ENCODE data around the gene BCL2L1.

Gene BCL2L1

DNA sequence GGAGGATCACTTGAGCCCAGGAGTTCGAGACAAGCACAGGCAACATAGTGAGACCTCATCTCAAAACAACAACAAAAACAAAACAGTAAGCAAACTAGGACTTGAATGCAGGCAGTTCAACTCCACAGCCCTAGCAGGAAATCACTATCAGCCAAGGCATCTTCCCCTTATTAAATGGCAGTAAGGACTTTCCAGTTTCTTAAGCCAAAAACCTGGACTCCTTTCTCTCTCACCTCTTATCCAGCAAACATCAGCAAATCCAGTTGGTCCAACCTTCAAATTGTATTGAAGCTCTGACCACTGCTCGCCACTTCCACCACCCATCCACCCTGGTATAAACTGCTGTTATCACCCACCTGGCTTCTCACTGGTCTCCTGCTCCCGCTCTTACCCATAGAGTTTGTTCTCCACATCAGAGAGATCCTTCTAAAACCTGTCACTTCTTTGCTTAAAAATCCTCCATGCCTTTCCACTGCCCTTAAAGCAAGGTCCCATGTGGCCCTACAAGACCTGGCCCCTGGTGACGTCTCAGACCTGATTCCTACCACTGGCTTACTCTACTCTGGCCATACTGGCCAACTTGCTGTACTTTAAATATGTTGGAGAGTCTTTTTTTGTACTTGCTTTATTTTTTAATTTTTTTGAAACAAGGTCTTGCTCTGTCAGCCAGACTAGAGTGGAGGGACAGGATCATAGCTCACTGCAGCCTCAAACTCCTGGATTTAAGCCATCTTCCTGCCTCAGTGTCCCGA lies 27.6 kb downstream of the BCL2L1 start:
- Histone ChIP-seq H3K9me3 (ENCODE audit: low read length) (no peaks in the 10 kb centered on the region), H3K27ac (ENCODE audit: low read depth, low read length) (no peak overlapping the region), H3K4me3 (ENCODE audit: low read depth in 1 of 2, low read length in 2 of 2) (no peak overlapping the region), H3K36me3 (ENCODE audit: insufficient read depth, low read length) (peaks cover 3% of the 10 kb centered on the region), H3K9ac (ENCODE audit: low read length) (no peak overlapping the region), H3K27me3 (ENCODE audit: control insufficient read depth in 1 of 2, insufficient read depth in 2 of 2, low read length in 2 of 2) (no peaks in the 10 kb centered on the region), H3K4me1 (ENCODE audit: insufficient read depth, low read length) (peaks cover 9% of the 10 kb centered on the region)

- Histone ChIP-seq H3K36me3 (ENCODE audit: insufficient read depth, low read length) (peaks cover 3% of the 10 kb centered on the region), H3K9ac (ENCODE audit: low read length) (no peak overlapping the region), H3K4me1 (ENCODE audit: insufficient read depth, low read length) (peaks cover under 1% of the 10 kb centered on the region), H3K27ac (ENCODE audit: low read depth, low read length) (no peak overlapping the region), H3K4me3 (ENCODE audit: low read depth in 1 of 2, low read length in 2 of 2) (no peak overlapping the region), H3K9me3 (ENCODE audit: low read length) (no peaks in the 10 kb centered on the region), H3K27me3 (ENCODE audit: control insufficient read depth in 1 of 2, insufficient read depth in 2 of 2, low read length in 2 of 2) (no peaks in the 10 kb centered on the region)
These were observed 28.5 kb downstream of the BCL2L1 start for GRCh38 chr20:31693987-31694661.

DNA sequence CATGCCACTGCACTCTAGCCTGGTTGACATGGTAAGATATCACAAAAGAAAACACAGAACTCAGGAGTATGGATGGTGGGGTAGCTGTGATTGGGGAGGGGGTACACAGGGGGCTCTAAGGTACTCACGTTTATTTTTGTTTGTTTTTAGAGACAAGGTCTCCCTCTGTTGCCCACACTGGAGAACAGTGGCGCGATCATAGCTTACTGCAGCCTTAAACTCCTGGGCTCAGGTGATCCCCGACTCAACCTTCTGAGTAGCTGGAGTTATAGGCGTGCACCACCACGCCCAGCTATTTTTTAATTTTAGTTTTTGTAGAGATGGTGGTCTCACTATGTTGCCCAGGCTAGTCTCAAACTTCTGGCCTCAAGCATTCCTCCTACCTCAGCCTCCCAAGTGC lies 29.3 kb downstream of the BCL2L1 start:
- no peak overlapping the region for H3K9ac ChIP-seq (ENCODE audit: low read length)

GRCh38 chr20:31691646-31692275 lies 30.9 kb downstream of the BCL2L1 start:
- Histone ChIP-seq H3K36me3 (ENCODE audit: insufficient read depth, low read length) (peaks cover 14% of the 10 kb centered on the region), H3K9me3 (ENCODE audit: low read length) (no peaks in the 10 kb centered on the region), H3K27me3 (ENCODE audit: control insufficient read depth in 1 of 2, insufficient read depth in 2 of 2, low read length in 2 of 2) (no peaks in the 10 kb centered on the region), H3K27ac (ENCODE audit: low read depth, low read length) (no peak overlapping the region), H3K4me1 (ENCODE audit: insufficient read depth, low read length) (no peaks in the 10 kb centered on the region), H3K4me3 (ENCODE audit: low read depth in 1 of 2, low read length in 2 of 2) (no peak overlapping the region), H3K9ac (ENCODE audit: low read length) (no peak overlapping the region)

More for the DNA sequence above, 29.3 kb downstream of the BCL2L1 start:
- Histone ChIP-seq H3K9me3 (ENCODE audit: low read length) (no peaks in the 10 kb centered on the region), H3K4me3 (ENCODE audit: low read depth in 1 of 2, low read length in 2 of 2) (no peak overlapping the region), H3K36me3 (ENCODE audit: insufficient read depth, low read length) (peaks cover 9% of the 10 kb centered on the region), H3K4me1 (ENCODE audit: insufficient read depth, low read length) (no peaks in the 10 kb centered on the region), H3K27ac (ENCODE audit: low read depth, low read length) (no peak overlapping the region), H3K27me3 (ENCODE audit: control insufficient read depth in 1 of 2, insufficient read depth in 2 of 2, low read length in 2 of 2) (no peaks in the 10 kb centered on the region)

GRCh38 chr20:31690124-31690666 lies 32.5 kb downstream of the BCL2L1 start:
- no peaks in the 10 kb centered on the region for H3K4me1 ChIP-seq (ENCODE audit: insufficient read depth, low read length)
- peaks cover 14% of the 10 kb centered on the region for H3K36me3 ChIP-seq (ENCODE audit: insufficient read depth, low read length)
- no peaks in the 10 kb centered on the region for H3K27me3 ChIP-seq (ENCODE audit: control insufficient read depth in 1 of 2, insufficient read depth in 2 of 2, low read length in 2 of 2)
- H3K27ac ChIP-seq (ENCODE audit: low read depth, low read length), result no peak overlapping the region
- no peak overlapping the region for H3K4me3 ChIP-seq (ENCODE audit: low read depth in 1 of 2, low read length in 2 of 2)
- no peaks in the 10 kb centered on the region for H3K9me3 ChIP-seq (ENCODE audit: low read length)
- H3K9ac ChIP-seq (ENCODE audit: low read length), result no peak overlapping the region

- no peak overlapping the region for H3K4me3 ChIP-seq (ENCODE audit: low read depth in 1 of 2, low read length in 2 of 2)
- no peak overlapping the region for H3K9ac ChIP-seq (ENCODE audit: low read length)
- H3K9me3 ChIP-seq (ENCODE audit: low read length), result no peaks in the 10 kb centered on the region
- H3K27ac ChIP-seq (ENCODE audit: low read depth, low read length), result no peak overlapping the region
- H3K27me3 ChIP-seq (ENCODE audit: control insufficient read depth in 1 of 2, insufficient read depth in 2 of 2, low read length in 2 of 2), result no peaks in the 10 kb centered on the region
- H3K4me1 ChIP-seq (ENCODE audit: insufficient read depth, low read length), result no peaks in the 10 kb centered on the region
- peaks cover 14% of the 10 kb centered on the region for H3K36me3 ChIP-seq (ENCODE audit: insufficient read depth, low read length)
These were observed 33.5 kb downstream of the BCL2L1 start for GRCh38 chr20:31689141-31689540.

DNA sequence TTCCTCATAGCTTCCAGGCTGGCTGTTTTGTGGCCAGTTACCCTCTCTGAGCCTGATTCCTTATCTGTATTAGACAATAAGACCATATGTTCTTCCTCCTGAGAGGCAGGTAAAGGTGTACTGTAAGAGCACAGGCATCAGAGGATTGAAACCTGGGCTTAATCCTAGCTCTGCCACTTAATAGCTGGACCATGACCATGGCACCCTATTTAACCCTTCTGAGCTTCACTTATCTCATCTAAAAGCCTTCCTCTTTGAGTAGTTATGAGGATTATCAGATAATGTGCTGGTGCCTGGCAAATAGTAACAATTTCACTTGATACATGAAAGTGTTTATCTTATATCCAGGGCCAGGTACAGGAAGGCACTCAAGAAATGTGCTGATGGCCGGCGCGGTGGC lies 34.9 kb downstream of the BCL2L1 start:
- Histone ChIP-seq H3K9me3 (ENCODE audit: low read length) (no peaks in the 10 kb centered on the region), H3K9ac (ENCODE audit: low read length) (no peak overlapping the region), H3K36me3 (ENCODE audit: insufficient read depth, low read length) (peaks cover 14% of the 10 kb centered on the region), H3K27ac (ENCODE audit: low read depth, low read length) (no peak overlapping the region), H3K4me3 (ENCODE audit: low read depth in 1 of 2, low read length in 2 of 2) (no peak overlapping the region), H3K4me1 (ENCODE audit: insufficient read depth, low read length) (no peaks in the 10 kb centered on the region), H3K27me3 (ENCODE audit: control insufficient read depth in 1 of 2, insufficient read depth in 2 of 2, low read length in 2 of 2) (no peaks in the 10 kb centered on the region)

DNA sequence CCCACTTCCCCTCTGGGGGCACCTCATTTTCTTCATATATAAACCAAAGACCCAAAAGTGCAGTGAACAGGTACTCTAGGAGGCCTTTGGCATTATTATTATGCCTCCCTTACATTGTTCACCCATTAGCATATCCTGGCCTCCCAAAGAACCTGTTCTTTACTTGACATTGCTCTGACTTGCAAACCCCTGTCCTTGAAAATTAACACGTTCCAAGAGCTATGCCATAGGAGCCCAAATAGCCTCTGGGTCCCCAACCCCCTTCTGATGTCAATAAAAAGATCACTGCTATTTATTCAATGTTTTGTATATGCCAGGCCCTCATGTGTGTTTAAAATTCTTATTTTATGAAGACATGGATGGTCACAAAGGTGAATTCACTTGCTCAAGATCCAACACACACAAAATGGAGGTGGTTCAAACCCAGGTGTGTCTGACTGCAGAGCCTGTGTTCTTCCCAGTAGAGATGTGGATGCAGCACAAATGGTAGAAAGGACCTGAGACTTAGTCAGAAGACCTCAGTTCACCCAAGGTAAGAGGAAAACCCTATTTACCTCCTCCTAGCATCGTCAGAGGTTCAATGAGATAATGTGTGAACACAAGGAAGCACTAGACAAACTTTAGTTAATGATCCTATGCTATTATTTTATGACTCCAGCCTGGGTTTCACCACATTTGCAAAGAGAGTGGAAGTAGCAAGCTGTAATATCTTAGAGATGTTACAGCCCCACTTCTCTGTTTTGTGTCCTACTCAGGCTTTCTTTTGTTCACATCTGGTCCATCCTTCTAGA lies 36.6 kb downstream of the BCL2L1 start:
- H3K4me1 ChIP-seq (ENCODE audit: insufficient read depth, low read length), result no peaks in the 10 kb centered on the region
- H3K36me3 ChIP-seq (ENCODE audit: insufficient read depth, low read length), result peaks cover 10% of the 10 kb centered on the region
- no peaks in the 10 kb centered on the region for H3K9me3 ChIP-seq (ENCODE audit: low read length)
- no peak overlapping the region for H3K4me3 ChIP-seq (ENCODE audit: low read depth in 1 of 2, low read length in 2 of 2)
- no peak overlapping the region for H3K9ac ChIP-seq (ENCODE audit: low read length)
- H3K27me3 ChIP-seq (ENCODE audit: control insufficient read depth in 1 of 2, insufficient read depth in 2 of 2, low read length in 2 of 2), result no peaks in the 10 kb centered on the region
- H3K27ac ChIP-seq (ENCODE audit: low read depth, low read length), result no peak overlapping the region

GRCh38 chr20:31684153-31685015 lies 38.3 kb downstream of the BCL2L1 start:
- Histone ChIP-seq H3K9me3 (ENCODE audit: low read length) (no peaks in the 10 kb centered on the region), H3K4me3 (ENCODE audit: low read depth in 1 of 2, low read length in 2 of 2) (no peak overlapping the region), H3K36me3 (ENCODE audit: insufficient read depth, low read length) (peaks cover 10% of the 10 kb centered on the region), H3K4me1 (ENCODE audit: insufficient read depth, low read length) (no peaks in the 10 kb centered on the region), H3K9ac (ENCODE audit: low read length) (no peak overlapping the region), H3K27ac (ENCODE audit: low read depth, low read length) (no peak overlapping the region), H3K27me3 (ENCODE audit: control insufficient read depth in 1 of 2, insufficient read depth in 2 of 2, low read length in 2 of 2) (no peaks in the 10 kb centered on the region)

GRCh38 chr20:31682927-31683326 lies 39.7 kb downstream of the BCL2L1 start:
- Histone ChIP-seq H3K4me1 (ENCODE audit: insufficient read depth, low read length) (no peaks in the 10 kb centered on the region), H3K4me3 (ENCODE audit: low read depth in 1 of 2, low read length in 2 of 2) (no peak overlapping the region), H3K9ac (ENCODE audit: low read length) (no peak overlapping the region), H3K9me3 (ENCODE audit: low read length) (no peaks in the 10 kb centered on the region), H3K27me3 (ENCODE audit: control insufficient read depth in 1 of 2, insufficient read depth in 2 of 2, low read length in 2 of 2) (no peaks in the 10 kb centered on the region), H3K36me3 (ENCODE audit: insufficient read depth, low read length) (peaks cover 3% of the 10 kb centered on the region), H3K27ac (ENCODE audit: low read depth, low read length) (no peak overlapping the region)
